ENCODE measurements around the gene DMRT3.

Gene DMRT3

DNA sequence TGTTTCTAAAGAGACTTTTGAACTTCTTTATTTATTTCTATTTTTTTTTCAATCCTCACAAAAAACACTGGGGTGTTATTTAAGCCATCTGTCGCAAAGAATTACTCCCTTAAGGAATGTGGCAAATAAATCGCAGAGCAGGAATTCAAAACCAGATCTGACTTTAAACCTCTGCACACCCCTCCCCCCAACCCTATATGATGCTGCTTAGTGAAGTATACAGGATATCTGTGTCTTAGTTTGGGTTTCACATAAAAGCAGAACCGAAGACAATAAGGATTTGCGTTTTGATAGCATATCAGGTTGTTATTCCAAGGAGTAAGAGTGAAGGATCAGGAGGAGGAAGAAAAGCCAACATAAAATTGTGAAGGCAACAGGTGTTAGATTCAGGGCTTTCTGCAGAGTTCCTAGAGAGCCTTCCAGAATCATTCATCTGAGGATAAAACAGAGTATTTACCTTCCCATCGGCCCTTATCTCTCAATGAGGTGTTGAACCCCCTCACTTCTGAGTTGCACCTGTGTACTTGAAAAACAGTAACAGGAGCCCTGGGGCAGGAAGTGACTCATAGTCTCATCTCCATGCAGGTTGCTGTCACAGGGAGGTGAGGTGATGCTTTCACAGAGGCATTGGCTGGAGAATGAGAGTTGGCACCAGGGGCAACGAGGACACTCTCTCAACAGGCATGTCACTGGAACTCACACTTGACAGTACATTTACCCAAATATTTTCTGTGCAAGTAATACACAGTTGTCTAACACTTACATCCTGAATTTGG lies 33.5 kb upstream of the DMRT3 start:
- Histone ChIP-seq H3K4me3 (ENCODE audit: insufficient read length, low read depth) (no peak overlapping the region), H3K9ac (ENCODE audit: insufficient read length, low read depth) (no peak overlapping the region), H3K36me3 (ENCODE audit: insufficient read depth, insufficient read length, low read length) (no peaks in the 10 kb centered on the region), H3K27me3 (ENCODE audit: insufficient read depth, insufficient read length) (no peaks in the 10 kb centered on the region), H3K4me1 (ENCODE audit: insufficient read depth, insufficient read length) (peaks cover 3% of the 10 kb centered on the region), H3K9me3 (ENCODE audit: insufficient read depth, low read length) (peaks cover 21% of the 10 kb centered on the region)
- no peak for TF ChIP-seq ZNF274 (IDR thresholded peaks at IDR 0.05; ENCODE audit: low read depth, low read length)
- TF ChIP-seq YY1 (IDR thresholded peaks at IDR 0.05; ENCODE audit: insufficient read depth, insufficient read length): no peak
- TF ChIP-seq SUZ12 (IDR thresholded peaks at IDR 0.05; ENCODE audit: extremely low read depth, insufficient read depth, insufficient read length): no peak
- DNase-seq (ENCODE audit: low read depth, low spot score): no peak

DNA sequence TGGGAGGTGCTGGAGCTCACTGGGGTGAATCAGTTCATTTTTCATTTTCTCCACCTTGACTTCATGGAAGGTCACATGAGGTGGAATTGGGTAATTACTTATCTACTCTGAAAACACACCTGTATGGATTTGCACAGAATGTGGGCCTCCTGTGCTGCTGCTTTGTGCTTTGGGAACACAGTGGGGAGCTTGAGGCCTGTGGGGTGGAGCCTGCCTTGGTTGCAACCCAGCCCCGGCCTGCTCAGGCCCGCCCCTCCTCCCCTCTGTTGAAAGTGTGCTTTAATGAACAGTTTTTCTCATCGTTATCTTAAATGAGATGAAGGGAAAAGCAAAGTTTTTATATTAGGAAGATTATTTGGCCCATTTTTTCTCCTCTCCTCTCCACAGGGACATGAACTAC lies 28.5 kb upstream of the DMRT3 start:
- H3K9me3 ChIP-seq (ENCODE audit: insufficient read depth, low read length): no peaks in the 10 kb centered on the region
- H3K27me3 ChIP-seq (ENCODE audit: insufficient read depth, insufficient read length): no peaks in the 10 kb centered on the region
- H3K9ac ChIP-seq (ENCODE audit: insufficient read length, low read depth): no peak overlapping the region
- peaks cover 3% of the 10 kb centered on the region for H3K4me1 ChIP-seq (ENCODE audit: insufficient read depth, insufficient read length)
- H3K4me3 ChIP-seq (ENCODE audit: insufficient read length, low read depth): no peak overlapping the region
- TF ChIP-seq YY1 (IDR thresholded peaks at IDR 0.05; ENCODE audit: insufficient read depth, insufficient read length) (no peak), ZNF274 (IDR thresholded peaks at IDR 0.05; ENCODE audit: low read depth, low read length) (no peak)
- H3K36me3 ChIP-seq (ENCODE audit: insufficient read depth, insufficient read length, low read length): no peaks in the 10 kb centered on the region
- no peak for DNase-seq (ENCODE audit: low read depth, low spot score)

DNA sequence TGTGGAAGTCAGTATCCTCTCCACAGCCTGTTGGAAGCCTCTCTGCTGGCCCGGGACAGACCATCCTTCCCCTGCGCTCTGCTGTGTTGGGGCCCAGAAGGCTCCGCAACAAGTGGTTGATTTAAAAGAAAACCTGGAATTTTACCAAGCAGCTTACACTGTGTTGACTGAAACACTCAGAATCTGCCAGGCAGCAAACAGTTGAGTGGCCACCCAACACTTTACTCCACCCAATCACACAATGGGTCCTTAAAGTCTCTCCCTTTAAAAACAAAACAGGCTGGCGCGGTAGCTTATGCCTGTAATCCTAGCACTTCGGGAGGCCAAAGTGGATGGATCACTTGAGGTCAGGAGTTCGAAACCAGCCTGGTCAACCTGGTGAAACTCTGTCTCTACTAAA lies 28.0 kb upstream of the DMRT3 start:
- H3K4me1 ChIP-seq (ENCODE audit: insufficient read depth, insufficient read length): no peaks in the 10 kb centered on the region
- no peak for DNase-seq (ENCODE audit: low read depth, low spot score)
- H3K9ac ChIP-seq (ENCODE audit: insufficient read length, low read depth): no peak overlapping the region
- TF ChIP-seq YY1 (IDR thresholded peaks at IDR 0.05; ENCODE audit: insufficient read depth, insufficient read length) (no peak), ZNF274 (IDR thresholded peaks at IDR 0.05; ENCODE audit: low read depth, low read length) (no peak), SUZ12 (IDR thresholded peaks at IDR 0.05; ENCODE audit: extremely low read depth, insufficient read depth, insufficient read length) (no peak)
- no peaks in the 10 kb centered on the region for H3K27me3 ChIP-seq (ENCODE audit: insufficient read depth, insufficient read length)
- H3K4me3 ChIP-seq (ENCODE audit: insufficient read length, low read depth): no peak overlapping the region
- no peaks in the 10 kb centered on the region for H3K9me3 ChIP-seq (ENCODE audit: insufficient read depth, low read length)
- no peaks in the 10 kb centered on the region for H3K36me3 ChIP-seq (ENCODE audit: insufficient read depth, insufficient read length, low read length)

DNA sequence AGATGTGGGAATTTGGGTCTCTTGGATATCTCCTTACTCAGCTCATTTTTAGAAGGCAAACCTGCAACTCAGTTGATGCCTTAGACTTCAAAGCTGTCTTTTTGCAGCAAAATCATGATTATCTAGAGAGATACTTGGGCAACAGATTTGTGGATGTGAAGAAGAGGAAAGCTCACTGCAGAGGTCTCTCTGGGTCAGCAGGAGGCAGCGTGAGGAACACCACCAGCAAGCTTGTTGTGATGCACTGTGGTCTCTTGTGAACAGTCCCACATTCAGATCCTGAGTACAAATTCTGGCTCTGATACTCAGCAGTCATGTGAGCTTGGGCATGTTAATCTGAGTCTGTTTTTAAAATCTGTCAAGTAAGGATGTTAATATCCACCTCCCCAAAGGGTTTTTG lies 26.3 kb upstream of the DMRT3 start:
- no peak for TF ChIP-seq SUZ12 (IDR thresholded peaks at IDR 0.05; ENCODE audit: extremely low read depth, insufficient read depth, insufficient read length)
- TF ChIP-seq YY1 (IDR thresholded peaks at IDR 0.05; ENCODE audit: insufficient read depth, insufficient read length): no peak
- no peak for TF ChIP-seq ZNF274 (IDR thresholded peaks at IDR 0.05; ENCODE audit: low read depth, low read length)
- no peak for DNase-seq (ENCODE audit: low read depth, low spot score)

DNA sequence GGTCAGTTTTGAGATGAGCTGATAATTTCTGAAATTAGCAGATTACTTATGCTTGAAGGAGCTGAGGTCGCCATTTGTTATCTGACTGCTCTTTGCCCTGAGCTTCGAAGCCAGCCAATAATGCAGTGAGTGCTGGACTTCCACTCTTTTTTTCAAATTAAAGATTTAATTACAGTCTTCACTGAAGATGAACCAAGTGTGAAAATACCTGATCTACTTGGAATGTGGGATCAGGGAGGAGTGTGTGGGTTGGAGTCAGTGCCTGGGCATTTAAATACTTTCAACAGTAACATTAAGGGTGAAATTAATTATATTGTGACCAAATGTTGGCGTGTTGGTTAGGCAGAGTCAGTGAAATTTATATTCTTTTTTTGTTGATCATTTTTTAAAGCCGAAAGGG lies 23.9 kb upstream of the DMRT3 start:
- Histone ChIP-seq H3K9me3 (ENCODE audit: insufficient read depth, low read length) (no peaks in the 10 kb centered on the region), H3K4me1 (ENCODE audit: insufficient read depth, insufficient read length) (no peaks in the 10 kb centered on the region), H3K4me3 (ENCODE audit: insufficient read length, low read depth) (no peak overlapping the region), H3K27me3 (ENCODE audit: insufficient read depth, insufficient read length) (no peaks in the 10 kb centered on the region), H3K9ac (ENCODE audit: insufficient read length, low read depth) (no peak overlapping the region), H3K36me3 (ENCODE audit: insufficient read depth, insufficient read length, low read length) (no peaks in the 10 kb centered on the region)
- no peak for TF ChIP-seq SUZ12 (IDR thresholded peaks at IDR 0.05; ENCODE audit: extremely low read depth, insufficient read depth, insufficient read length)
- no peak for TF ChIP-seq ZNF274 (IDR thresholded peaks at IDR 0.05; ENCODE audit: low read depth, low read length)
- TF ChIP-seq YY1 (IDR thresholded peaks at IDR 0.05; ENCODE audit: insufficient read depth, insufficient read length): no peak
- DNase-seq (ENCODE audit: low read depth, low spot score): no peak

More for the DNA sequence above, 26.3 kb upstream of the DMRT3 start:
- H3K9me3 ChIP-seq (ENCODE audit: insufficient read depth, low read length): no peaks in the 10 kb centered on the region
- H3K36me3 ChIP-seq (ENCODE audit: insufficient read depth, insufficient read length, low read length): no peaks in the 10 kb centered on the region
- H3K4me3 ChIP-seq (ENCODE audit: insufficient read length, low read depth): no peak overlapping the region
- no peaks in the 10 kb centered on the region for H3K4me1 ChIP-seq (ENCODE audit: insufficient read depth, insufficient read length)
- no peaks in the 10 kb centered on the region for H3K27me3 ChIP-seq (ENCODE audit: insufficient read depth, insufficient read length)
- H3K9ac ChIP-seq (ENCODE audit: insufficient read length, low read depth): no peak overlapping the region

DNA sequence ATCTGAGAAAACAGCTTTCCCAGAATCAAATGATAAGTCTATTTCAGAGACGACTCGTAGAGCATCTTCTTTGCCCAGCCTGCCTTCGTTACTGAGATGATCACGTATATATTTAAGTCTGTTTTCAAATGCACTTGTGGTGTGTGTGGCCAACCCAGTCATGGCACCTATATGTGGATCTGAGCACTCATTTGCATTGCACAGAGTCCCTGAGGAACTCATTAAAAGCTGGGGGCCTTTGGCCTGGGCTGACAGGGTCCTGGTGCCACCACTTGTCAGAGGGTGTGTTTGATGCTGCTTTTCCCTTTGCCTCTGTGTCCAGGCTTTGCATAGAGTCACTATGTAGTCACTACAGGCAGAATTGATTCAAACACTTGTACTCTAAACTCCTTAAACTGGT lies 17.4 kb upstream of the DMRT3 start:
- TF ChIP-seq YY1 (IDR thresholded peaks at IDR 0.05; ENCODE audit: insufficient read depth, insufficient read length) (no peak), SUZ12 (IDR thresholded peaks at IDR 0.05; ENCODE audit: extremely low read depth, insufficient read depth, insufficient read length) (no peak), ZNF274 (IDR thresholded peaks at IDR 0.05; ENCODE audit: low read depth, low read length) (no peak)
- no peaks in the 10 kb centered on the region for H3K4me1 ChIP-seq (ENCODE audit: insufficient read depth, insufficient read length)
- no peaks in the 10 kb centered on the region for H3K9me3 ChIP-seq (ENCODE audit: insufficient read depth, low read length)
- no peak overlapping the region for H3K4me3 ChIP-seq (ENCODE audit: insufficient read length, low read depth)
- DNase-seq (ENCODE audit: low read depth, low spot score): no peak
- no peaks in the 10 kb centered on the region for H3K36me3 ChIP-seq (ENCODE audit: insufficient read depth, insufficient read length, low read length)
- peaks cover 5% of the 10 kb centered on the region for H3K27me3 ChIP-seq (ENCODE audit: insufficient read depth, insufficient read length)
- H3K9ac ChIP-seq (ENCODE audit: insufficient read length, low read depth): no peak overlapping the region

DNA sequence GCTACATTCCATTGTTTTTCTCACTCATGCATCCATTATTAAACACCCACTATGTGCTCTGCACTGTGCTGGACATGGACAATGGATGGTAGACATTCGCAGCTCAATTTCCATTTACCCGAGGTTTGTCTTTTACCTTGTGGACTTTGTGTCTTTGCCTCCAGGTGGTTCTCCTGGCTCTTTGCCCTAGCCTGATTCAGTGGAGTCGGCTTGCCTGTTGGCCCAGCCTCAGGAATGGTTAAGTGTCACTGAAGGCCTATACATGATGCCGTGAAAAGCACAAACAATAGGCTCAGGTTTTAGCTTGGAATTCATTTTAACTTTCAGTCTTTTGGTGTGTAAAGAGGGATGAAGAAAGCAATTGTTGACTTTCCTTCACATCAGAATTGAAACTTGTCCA lies 16.5 kb upstream of the DMRT3 start:
- Histone ChIP-seq H3K4me1 (ENCODE audit: insufficient read depth, insufficient read length) (no peaks in the 10 kb centered on the region), H3K27me3 (ENCODE audit: insufficient read depth, insufficient read length) (peaks cover 13% of the 10 kb centered on the region), H3K9me3 (ENCODE audit: insufficient read depth, low read length) (no peaks in the 10 kb centered on the region), H3K9ac (ENCODE audit: insufficient read length, low read depth) (no peak overlapping the region), H3K36me3 (ENCODE audit: insufficient read depth, insufficient read length, low read length) (no peaks in the 10 kb centered on the region), H3K4me3 (ENCODE audit: insufficient read length, low read depth) (no peak overlapping the region)
- no peak for TF ChIP-seq ZNF274 (IDR thresholded peaks at IDR 0.05; ENCODE audit: low read depth, low read length)
- TF ChIP-seq YY1 (IDR thresholded peaks at IDR 0.05; ENCODE audit: insufficient read depth, insufficient read length): no peak
- no peak for TF ChIP-seq SUZ12 (IDR thresholded peaks at IDR 0.05; ENCODE audit: extremely low read depth, insufficient read depth, insufficient read length)
- no peak for DNase-seq (ENCODE audit: low read depth, low spot score)
